Superior temporal gyrus (tissue), 1 donor: ENCODE results near the gene CDH23.

Experiments
- DNase-seq: peaks from one replicate; pipeline ENCODE4 v3.0.0-alpha.2; 2016; ENCODE audit errors: extremely low spot score

Gene CDH23

DNA sequence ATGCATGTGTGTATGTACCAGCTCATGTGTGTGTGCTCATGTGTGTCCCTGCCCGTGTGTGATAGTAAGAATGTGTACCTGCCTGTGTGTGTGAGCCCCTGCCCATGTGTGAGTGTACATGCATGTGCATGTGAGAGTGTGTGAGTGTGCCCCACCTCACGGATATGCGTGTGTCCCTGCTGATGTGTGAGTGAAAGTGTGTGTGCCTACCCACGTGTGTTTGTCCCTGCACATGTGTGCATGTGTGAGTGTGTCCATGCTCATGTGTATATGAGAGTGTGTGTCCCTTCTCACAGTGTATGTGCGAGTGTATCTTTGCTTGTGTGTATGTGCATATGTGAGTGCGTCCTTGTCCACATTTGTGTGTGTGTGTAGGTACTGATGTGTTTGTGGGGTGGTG is 69.6 kb downstream of the CDH23 start:
- no peak for DNase-seq

DNA sequence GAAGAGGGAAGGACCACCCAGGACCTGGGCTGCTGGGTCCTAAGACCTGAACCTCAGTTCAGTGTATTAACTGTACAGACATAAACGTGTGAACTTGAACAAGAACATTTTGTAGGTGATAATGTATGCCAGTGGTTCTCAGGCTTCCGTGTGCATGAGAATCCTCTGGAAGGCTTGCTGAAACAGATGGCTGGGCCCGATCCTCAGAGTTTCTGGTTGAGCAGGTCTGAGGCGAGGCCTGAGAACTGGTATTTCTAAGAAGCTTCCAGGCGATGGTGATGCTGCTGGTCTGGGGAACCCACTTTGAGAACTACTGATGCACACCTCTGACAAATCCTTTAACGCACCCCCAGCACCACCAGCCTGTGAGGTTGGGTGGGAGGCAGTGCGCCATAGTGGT is 70.4 kb downstream of the CDH23 start:
- DNase-seq: no peak

DNA sequence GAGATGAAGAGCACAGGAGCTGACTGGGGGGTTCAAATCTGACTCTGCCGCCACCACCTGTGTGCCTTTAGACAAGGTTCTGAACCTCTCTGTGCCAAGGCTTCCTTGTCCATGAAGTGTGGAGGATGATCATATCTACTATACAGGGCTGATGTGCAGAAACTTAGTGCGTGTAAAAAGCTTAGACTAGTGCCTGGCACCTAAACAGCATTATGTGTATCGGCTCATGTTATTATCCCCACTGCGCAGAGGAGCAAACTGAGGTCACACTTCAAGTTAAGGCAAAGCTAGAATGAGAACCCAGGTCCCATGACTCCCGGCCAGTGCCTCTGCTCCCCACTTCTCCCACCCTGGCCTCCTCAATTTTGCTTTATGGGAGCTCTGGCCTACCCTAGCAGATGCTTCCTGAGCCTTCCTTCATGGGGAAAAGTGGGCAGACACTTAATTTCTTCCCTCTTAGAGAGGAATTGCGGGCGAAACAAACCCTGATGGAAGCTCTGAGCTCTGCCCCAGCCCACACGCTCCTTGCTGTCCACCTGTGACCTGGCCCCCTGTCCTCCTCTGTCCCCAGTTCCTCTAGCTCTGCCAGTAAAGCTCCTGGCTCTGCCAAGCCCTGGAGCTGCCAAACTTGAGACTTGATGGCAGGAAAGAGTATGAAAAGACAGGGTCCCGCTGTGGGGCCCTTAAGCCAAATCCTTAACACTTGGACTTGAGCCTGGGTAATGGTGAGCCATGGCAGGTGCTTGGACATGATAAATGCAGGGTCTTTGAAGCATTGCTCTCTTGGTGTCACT is 71.0 kb downstream of the CDH23 start:
- no peak for DNase-seq

DNA sequence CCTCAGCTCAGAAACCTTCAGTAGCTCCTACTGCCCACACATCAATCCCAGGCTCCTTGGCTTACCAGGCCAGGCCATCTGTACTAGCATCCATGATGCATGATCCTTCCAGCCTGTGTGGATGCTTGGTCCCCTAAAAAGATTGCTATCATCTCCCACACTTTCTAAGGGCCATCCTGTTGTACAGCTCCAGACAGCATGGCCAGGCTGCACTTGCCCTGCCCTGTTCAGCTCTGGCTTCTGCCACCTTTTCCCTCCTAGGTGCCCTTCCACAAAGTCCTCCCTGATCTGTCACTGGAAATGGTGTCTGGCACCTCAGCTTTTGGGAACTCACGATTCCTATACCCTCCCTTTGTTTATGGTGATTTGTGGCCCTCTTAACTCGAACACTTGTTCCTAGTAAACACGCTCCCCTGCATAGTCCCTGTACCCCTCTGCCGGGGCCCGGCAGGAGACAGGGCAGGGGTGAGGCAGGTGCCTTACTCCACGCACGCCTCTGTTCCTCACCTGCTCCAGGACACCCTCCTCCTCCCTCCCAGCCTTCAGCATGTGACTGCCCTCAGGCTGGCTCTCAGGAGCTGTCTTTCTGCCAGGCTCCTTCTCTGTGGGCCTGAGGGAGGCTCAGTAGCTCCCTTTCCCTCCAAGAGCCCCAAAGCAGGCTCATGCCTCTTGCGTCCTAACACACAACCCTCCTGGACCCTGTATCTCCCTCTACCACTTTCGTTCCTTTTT is 71.8 kb downstream of the CDH23 start:
- DNase-seq: no peak

DNA sequence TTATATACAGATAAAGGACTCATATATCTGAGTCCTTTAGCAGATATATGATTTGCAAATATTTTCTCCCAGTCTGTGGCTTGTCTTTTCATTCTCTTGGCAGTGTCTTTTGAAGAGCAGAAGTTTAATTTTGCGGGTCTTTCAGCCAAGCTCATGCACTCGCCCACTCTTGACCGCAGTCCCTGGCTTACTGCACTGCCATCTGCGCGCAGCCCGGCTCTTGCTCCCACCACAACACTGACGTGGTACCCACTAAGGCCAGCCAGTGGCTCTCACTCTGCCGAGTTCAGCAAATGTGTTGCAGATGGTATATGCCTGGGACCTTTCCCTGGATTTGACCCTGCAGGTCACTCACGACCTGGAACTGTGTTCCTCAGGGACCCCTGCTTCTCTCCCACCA is 74.3 kb downstream of the CDH23 start:
- no peak for DNase-seq

DNA sequence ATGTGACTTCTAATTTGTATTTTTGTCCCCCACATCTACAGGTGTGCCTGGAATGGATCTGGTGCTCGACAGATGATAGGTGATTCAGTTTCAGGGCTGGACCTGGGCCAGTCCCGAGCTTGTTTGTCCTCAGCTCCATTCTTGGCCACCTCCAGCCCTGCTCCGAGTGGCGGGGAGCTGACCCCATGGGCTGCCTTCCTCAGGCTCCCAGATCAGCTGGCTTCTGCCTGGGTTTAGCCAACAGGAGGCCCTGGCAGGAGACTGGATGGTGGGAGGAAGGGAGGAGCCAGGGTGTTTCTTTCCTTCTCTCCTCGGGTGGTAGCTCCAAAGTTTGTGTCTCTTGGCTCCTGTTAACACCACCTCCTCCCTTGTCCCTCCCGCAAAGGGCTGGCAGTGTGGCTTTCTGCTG is 75.2 kb downstream of the CDH23 start:
- DNase-seq: no peak

DNA sequence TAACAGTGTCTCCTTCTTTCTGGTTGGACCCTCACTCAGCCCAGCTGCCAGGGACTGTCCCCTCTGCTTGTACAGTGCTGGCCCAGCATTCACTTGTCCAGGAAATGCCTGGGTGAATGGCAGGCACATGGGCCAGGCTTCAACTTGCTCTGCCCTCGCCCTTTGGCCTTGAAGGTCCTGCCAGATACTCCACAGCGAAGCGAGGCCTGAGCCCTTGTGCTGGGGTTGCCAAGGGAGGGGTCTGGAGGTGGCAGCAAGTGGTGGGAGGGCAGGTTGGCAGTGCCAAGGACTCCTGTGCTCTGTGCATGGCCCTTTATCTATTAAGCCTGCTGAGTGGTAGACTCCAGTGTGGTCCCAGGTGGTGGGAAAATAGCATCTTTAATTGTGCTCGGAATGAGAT is 75.7 kb downstream of the CDH23 start:
- DNase-seq: no peak

DNA sequence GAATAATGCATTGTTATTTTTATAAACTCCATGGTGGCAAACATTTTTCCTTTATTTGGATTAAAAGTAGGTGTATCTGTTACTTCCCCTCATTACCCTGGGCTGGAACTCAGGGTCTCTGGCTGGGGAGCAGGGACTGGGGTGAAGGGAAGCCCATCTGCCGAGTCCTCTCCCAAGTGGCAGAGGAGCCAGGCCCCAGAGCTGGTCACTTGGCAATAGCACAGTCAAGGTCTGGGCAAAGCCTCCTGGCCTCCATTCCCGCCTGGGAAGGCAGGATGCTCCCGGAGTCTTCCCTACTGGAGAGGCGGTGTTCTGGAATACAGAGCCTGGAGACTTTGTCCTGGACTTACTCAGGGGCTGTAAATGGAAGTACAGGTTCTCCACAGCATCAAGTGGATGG is 76.2 kb downstream of the CDH23 start:
- no peak for DNase-seq

DNA sequence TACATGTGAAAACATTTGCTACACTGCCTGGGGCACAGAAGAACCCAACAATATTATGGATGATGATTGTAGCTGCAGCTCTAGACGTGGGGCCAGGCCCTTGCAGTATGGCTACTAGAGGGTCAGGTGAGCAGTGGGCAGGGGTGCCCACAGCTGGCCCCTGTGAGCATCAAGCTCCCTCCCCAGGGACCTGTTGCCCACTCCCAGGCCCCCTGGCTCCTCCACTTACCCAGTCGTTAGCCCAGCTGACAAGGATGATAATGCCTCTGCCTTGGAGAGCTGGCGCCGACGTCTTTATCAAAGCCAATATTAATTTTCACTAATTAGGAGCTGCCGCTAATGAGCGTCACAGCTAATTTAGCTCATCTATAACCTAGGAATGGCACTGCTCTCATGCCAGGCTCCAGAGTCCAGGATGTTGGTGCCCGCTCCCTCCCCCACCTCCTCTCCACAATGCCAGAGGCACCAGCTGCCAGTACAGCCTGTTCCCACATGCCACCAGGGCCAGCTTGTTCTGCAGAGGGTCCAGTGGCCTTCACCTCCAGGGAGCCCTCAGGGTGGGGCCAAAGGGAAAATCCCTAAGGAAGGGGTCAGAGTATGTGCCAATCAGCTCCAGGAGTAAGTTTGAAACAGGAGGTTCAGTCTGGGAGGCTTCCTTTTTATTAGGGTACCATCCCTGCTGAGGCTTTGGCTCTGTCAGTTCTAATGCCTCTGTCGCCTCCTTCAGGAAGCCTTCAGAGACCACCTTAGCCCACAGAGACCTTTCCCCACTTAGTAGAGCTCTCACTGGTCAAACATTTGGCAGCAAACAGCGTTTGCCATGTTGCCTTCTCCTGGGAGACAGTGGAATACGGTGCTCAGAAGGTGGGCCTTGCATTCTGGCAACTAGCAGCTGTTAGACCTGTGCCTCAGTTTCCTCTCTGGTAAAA is 77.2 kb downstream of the CDH23 start:
- no peak for DNase-seq

DNA sequence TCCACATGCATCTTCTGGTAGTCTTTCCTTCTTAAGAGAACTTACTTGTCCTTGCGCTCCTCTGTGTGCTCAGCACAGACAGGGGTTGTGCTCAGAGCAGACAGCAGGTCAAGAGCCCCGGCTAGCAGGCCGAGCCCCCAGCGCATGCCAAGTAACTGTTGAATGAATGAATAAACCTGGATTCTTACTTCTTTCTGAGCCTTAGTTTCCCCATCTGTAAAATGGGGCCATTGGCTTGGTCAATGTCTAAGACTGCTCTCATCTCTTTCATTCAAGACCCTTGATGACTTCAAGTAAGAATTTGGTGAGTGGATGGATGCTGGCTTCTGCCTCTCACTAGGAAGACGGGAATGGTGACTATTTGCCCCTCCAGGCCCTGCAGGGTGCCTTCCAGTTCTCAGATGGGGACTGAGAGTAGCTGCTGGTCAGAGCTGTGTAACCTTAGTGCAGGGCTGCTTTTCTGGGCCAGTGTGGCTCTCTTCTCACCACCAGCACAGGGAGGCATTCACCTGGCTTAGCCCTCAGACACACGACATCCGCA is 78.1 kb downstream of the CDH23 start:
- DNase-seq: no peak

DNA sequence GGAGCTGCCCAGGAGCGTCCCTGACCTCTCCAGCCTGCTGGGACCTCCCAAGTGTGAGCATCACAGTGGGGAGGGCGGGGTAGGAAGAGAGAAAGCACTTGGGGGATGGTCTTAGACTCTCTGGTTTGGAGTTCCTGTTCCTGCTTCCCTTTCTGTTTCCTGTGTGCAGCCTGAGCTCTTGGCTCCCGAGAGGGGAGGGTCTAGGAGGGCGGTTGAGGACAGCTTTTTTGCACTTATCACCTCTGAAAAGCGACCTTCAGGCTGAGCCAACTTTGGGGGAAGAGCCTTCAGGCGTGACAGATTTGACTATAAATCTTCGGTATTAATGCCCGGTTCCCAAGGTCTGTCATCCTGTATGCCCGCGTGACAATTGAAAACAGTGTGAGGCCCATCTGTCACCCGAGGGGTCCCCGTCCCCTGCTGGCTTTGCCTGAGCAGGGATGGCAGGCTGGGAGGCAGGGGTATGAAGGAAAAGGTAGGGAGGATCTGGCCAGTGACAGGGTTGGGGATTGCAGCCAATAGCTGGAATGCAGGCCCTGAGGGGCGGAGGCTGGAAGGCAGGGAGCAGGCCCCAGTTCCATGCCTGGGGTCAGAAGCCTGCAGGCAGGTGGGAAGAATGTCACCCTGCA is 78.6 kb downstream of the CDH23 start:
- DNase-seq: no peak

DNA sequence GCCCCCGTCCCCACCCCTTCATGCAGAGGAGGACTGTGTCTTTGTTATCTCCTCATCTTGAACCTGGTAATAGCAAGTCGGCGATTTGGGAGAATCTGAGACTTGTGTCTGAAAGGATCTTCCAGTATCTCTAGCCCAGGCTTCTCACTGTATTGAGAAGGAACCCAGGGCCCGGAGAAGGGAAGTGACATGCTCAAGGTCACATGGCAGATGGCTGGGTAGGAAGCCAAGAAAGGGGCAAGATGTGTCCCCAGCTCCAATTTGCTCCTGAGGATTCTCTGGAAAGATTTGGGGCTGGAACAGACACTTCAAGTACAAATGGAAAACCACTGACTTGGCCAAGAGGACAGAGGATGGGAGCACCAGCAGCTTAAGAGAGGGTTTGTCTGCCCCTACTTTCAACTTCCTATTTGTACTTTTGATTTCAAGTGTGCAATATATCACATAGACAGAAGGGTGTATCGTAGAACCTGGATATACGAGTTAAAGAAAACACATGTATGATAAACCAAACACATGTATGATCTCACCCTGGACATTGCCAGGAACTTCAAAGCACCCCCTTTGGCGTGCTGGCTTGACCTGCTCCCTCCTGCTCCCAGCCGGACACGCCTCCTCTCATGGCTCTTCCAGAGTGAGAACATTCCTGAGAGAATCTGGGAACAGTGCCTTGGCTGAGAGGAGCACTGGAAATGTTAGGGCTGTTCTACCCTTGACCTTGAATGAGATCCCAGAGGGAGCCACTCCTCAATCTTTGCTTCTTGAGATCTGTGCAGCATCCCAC is 79.7 kb downstream of the CDH23 start:
- no peak for DNase-seq

DNA sequence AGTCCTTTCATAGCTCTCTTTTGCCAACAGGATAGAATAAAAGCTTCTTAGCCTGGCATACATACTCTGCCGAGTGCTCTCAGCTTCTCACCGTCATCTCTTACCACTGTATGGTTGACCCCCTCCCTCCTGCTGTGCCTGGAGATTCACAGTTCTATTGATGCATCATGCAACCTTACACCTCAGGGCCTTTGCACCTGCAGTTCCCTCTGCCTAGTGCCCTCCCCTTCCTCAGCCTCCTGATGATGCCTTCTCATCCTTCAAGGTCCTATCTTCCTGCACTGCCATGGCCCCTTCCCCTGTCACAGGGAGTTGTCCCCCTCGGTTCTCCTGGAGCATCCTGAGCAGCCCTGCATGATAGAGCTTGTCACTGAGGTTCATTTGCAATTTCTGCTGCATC is 81.5 kb downstream of the CDH23 start:
- DNase-seq: no peak

DNA sequence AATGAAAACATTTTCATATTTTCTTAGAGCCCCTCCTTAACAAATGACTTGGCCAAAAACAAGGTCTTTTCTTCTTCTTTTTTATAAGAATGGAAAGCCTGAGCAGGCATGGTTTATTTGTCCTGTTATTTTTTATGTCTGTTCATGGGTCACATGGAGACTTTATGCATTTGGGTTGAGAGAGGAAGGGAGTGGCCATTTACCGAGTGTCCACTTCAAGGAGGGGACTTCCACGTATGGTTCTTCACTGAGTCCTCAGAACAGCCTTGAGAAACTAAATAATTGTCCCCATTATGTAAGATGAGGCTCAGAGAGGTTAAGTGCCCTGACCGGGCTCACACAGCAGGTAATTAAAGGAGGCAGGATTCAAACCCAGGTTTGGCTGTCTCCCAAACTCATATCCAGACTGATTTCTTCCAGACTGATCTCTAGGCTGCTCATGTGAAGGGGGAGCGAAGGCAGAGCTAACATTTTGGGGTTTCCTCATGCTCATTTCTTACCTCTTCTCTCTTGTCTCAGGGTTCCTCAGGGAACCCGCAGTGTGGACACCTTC is 82.2 kb downstream of the CDH23 start:
- DNase-seq: no peak

DNA sequence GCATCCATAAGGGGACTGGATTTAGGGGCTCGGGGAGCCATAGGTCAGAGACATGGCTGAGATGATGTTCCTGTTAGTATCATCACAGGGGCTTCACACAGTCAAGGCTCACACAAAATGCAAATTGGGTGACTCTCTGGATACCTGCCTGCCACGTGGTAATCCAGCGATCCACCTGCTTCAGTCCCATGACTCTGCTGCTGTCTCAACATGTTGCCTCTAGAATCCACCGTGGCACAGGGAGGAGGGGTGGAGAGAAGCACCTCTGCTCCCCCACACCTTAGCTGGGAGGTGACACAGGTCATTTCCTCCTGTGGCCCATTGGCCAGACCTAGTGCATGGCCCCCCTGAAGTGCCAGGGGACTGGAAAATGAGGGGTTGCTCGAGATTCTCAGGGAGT is 83.1 kb downstream of the CDH23 start:
- DNase-seq: no peak

DNA sequence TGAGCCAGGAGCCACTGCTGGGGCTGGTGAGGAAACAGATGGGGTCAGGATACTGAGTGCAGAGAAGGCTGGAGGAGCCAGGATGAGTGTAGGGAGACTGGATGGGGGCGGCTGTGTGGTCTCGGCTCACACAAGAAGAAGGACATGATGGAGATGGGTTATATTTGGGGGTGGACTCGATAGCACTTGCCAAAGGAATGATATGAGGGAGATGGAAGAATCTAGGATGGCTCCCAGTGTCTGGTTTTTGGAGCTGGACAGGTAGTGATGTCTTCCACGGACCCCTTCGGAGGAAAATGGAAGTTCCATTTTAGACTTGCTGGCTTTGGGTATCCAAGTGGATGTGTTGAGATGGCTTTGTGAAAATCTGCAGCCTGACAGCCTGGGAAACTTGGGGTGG is 83.9 kb downstream of the CDH23 start:
- DNase-seq: no peak

DNA sequence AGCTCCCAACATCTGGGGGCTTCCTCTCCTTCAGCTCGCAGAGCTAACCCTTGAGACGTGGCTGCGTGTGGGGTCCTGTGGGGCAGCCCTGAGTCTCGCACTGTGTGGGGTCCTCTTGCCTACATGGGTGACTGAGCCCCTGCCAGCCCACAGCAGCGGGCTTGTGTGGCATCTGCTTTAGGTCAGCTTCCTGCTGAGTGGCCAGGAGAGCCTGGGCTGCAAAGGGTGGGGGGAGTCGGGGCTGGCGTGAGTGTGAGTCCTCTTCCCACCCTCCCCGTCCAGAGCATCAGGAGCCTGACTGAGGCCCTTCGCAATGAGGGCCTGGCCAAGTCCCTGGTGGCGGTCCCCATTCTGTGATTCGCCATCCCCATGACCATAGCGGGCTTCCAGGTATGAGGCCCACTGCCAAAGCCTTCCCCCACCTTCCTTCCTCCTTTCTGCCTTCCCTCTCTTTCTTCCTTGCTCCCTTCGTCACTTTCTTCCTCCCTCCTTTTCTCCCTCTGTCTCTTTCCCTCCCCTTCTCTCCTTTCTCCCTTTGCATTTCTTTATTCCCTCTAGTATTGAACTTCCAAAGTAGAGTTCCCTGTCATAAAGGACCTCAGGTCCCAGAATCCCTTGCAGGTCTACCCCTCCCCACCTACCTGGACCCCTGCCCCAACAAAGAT is 85.2 kb downstream of the CDH23 start:
- no peak for DNase-seq

DNA sequence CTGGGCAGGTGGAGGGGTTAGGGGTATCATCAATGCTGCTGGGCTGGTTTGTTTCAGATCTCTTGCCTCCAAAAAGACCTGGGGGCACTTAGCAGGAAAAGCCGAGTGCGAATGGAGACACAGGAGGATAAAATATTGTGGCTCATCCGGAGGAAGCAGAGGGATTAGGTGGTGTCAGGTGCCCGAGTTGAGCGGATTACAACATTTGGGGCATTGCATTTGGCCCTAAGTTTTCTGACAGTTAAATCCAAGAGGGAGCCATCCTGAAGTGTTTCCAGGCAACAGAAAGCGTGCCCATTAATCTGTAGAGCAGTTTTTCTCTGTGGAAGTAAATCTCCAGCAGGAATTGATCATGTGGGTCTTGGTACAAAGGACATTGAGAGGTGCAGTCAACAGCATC is 85.9 kb downstream of the CDH23 start:
- DNase-seq: no peak

DNA sequence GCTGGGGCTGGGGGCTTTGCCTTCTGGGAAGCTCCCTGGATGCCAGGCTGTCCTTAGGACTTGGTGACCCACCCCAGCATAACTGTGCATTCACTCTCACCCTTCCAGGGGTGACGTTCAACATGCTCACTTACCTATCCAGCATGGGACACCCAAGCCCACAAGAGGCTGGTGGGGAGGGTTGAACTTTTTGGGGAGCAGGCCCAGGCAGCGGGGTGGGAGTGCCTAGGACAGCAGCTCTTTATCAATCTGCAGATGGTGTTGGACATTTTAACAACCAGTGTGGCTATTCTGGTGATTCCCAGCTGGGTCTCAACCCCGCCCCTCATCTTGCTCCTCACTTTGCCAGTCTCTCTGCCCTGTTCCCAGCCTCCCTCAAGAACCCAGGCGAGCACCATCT is 86.4 kb downstream of the CDH23 start:
- no peak for DNase-seq
